KMS-11 (cell line): ENCODE results near the gene CASQ1.

ENCODE experiments used
- H2AFZ ChIP-seq: fragments of 200-600 bp; sonication (generic); 2 replicates; pipeline ENCODE4 v1.6.1; 2016; ENCODE audit warnings: antibody characterized with exemption, mixed run types, low read depth
- H3K27ac ChIP-seq: fragments of 200-600 bp; sonication (generic); 2 replicates; pipeline ENCODE4 v1.6.1; 2016; ENCODE audit warnings: mild to moderate bottlenecking, mixed run types
- H3K27me3 ChIP-seq: fragments of 200-600 bp; sonication (generic); 2 replicates; pipeline ENCODE4 v1.6.1; 2017; ENCODE audit warnings: mild to moderate bottlenecking, low read depth, mixed run types, moderate library complexity; ENCODE audit not compliant: insufficient read depth
- H3K36me3 ChIP-seq: fragments of 200-600 bp; sonication (generic); 2 replicates; pipeline ENCODE4 v1.6.1; 2017; ENCODE audit warnings: mild to moderate bottlenecking, mixed run types; ENCODE audit not compliant: insufficient read depth
- H3K4me1 ChIP-seq: fragments of 200-600 bp; sonication (generic); 2 replicates; pipeline ENCODE4 v1.6.1; 2016; ENCODE audit warnings: mild to moderate bottlenecking, low read depth, mixed run types; ENCODE audit not compliant: poor library complexity, severe bottlenecking
- H3K4me2 ChIP-seq: fragments of 200-600 bp; sonication (generic); 2 replicates; pipeline ENCODE4 v1.7.0; 2016; ENCODE audit warnings: mild to moderate bottlenecking, mixed run types
- H3K4me3 ChIP-seq: fragments of 200-600 bp; sonication (generic); IDR thresholded peaks from 2 replicates; pipeline ENCODE4 v1.6.1; 2017; ENCODE audit warnings: low read depth, low read length, mixed read lengths; ENCODE audit not compliant: insufficient read depth
- H3K79me2 ChIP-seq: fragments of 200-600 bp; sonication (generic); 2 replicates; pipeline ENCODE4 v1.6.1; 2016; ENCODE audit warnings: low read depth, mixed run types; ENCODE audit not compliant: insufficient read depth
- H3K9ac ChIP-seq: fragments of 200-600 bp; sonication (generic); 2 replicates; pipeline ENCODE4 v1.6.1; 2016; ENCODE audit warnings: mild to moderate bottlenecking, mixed run types
- H4K20me1 ChIP-seq: fragments of 200-600 bp; sonication (generic); 2 replicates; pipeline ENCODE4 v1.6.1; 2016; ENCODE audit warnings: mild to moderate bottlenecking, mixed run types; ENCODE audit not compliant: insufficient read depth
- TF ChIP-seq, protein P1 (sequence below): fragments of 200-600 bp; sonication (generic); conservative IDR thresholded peaks from 2 replicates; pipeline ENCODE4 v1.6.1; 2017; ENCODE audit warnings: low read depth, mild to moderate bottlenecking, antibody characterized with exemption, low read length, moderate library complexity, mixed read lengths

The CASQ1 gene

DNA sequence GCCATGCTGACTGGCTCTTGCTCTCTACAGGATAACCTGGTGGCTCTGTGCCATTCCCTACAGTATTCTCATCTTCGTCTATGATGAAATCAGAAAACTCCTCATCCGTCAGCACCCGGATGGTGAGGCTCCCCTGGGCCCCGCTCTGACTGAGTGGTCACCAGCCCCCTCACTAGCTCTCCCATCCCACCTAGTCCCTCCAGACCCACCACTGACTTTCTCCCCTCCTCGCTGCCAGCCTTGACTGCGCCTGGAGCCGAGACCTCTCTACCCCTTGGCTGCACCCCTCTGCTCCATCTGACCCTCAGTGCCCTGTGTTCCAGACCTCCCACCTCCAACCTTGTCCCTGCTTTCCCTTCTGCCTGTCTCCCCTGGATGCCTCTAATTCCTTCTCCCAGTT, 4.1 kb upstream of the CASQ1 start:
- no peaks in the 10 kb centered on the region for H3K4me1 ChIP-seq
- H3K27ac ChIP-seq = no peak overlapping the region
- no peaks in the 10 kb centered on the region for H3K27me3 ChIP-seq
- no peak overlapping the region for H3K4me3 ChIP-seq
- no peaks in the 10 kb centered on the region for H4K20me1 ChIP-seq
- no peak overlapping the region; the same call in 1 of the 2 replicates for H2AFZ ChIP-seq
- TF ChIP-seq, protein P1, sequence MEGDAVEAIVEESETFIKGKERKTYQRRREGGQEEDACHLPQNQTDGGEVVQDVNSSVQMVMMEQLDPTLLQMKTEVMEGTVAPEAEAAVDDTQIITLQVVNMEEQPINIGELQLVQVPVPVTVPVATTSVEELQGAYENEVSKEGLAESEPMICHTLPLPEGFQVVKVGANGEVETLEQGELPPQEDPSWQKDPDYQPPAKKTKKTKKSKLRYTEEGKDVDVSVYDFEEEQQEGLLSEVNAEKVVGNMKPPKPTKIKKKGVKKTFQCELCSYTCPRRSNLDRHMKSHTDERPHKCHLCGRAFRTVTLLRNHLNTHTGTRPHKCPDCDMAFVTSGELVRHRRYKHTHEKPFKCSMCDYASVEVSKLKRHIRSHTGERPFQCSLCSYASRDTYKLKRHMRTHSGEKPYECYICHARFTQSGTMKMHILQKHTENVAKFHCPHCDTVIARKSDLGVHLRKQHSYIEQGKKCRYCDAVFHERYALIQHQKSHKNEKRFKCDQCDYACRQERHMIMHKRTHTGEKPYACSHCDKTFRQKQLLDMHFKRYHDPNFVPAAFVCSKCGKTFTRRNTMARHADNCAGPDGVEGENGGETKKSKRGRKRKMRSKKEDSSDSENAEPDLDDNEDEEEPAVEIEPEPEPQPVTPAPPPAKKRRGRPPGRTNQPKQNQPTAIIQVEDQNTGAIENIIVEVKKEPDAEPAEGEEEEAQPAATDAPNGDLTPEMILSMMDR = no peak
- H3K79me2 ChIP-seq = no peaks in the 10 kb centered on the region
- H3K9ac ChIP-seq = no peak overlapping the region
- no peak overlapping the region for H3K4me2 ChIP-seq
- no peaks in the 10 kb centered on the region for H3K36me3 ChIP-seq

DNA sequence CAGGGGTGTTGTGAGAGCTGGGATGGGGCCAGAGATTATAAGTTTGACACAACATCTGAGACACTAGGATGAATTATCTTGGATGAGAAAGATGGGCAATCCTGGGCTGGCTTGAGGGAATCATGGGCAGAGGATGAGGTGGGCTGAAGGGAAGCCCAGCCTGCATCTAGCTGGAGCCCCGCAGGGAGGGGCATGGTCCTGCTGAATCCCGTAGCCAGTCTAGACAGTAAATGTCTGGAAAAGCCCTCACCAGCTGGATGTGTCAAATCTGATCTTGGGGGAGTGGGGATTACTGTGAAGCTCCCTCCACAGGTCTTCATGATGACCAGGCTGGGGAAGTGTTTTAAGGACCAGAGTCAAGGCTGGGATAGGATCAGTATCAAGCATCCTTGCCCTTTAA, 3.6 kb upstream of the CASQ1 start:
- H3K9ac ChIP-seq = no peak overlapping the region
- no peaks in the 10 kb centered on the region for H4K20me1 ChIP-seq
- no peak overlapping the region; the same call in 1 of the 2 replicates for H2AFZ ChIP-seq
- H3K36me3 ChIP-seq = no peaks in the 10 kb centered on the region
- no peak overlapping the region for H3K27ac ChIP-seq
- no peaks in the 10 kb centered on the region for H3K79me2 ChIP-seq
- H3K4me2 ChIP-seq = no peak overlapping the region
- no peaks in the 10 kb centered on the region for H3K27me3 ChIP-seq
- no peaks in the 10 kb centered on the region for H3K4me1 ChIP-seq
- no peak overlapping the region for H3K4me3 ChIP-seq
- TF ChIP-seq, protein P1 = no peak

DNA sequence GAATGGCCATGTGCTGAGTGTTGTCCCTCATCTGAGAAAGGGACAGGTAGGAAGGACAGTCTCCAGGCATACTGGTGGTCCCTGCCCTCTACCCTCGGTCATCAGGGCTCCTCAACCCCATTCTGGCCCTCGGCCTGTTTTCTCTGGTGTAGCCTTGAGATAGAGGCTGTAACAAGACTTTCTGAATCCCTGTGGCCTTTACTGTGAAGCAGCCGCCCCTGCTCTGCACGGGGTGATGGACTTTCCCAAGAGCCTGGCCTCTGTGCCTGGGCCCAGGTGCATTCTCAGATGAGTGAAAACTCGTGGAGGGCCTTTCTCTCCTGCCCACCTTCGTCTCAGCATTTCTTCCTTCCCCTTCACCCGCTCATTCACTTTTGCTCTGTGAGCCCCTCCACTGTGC, 3.0 kb upstream of the CASQ1 start:
- TF ChIP-seq, protein P1 = no peak
- Histone ChIP-seq H3K4me3 (no peak overlapping the region), H3K27me3 (no peaks in the 10 kb centered on the region), H3K27ac (no peak overlapping the region), H3K9ac (no peak overlapping the region), H3K79me2 (no peaks in the 10 kb centered on the region), H4K20me1 (no peaks in the 10 kb centered on the region), H3K4me2 (no peak overlapping the region), H3K4me1 (no peaks in the 10 kb centered on the region), H3K36me3 (no peaks in the 10 kb centered on the region), H2AFZ (peak overlapping the region; percentile 2; the same call in 1 of the 2 replicates)

DNA sequence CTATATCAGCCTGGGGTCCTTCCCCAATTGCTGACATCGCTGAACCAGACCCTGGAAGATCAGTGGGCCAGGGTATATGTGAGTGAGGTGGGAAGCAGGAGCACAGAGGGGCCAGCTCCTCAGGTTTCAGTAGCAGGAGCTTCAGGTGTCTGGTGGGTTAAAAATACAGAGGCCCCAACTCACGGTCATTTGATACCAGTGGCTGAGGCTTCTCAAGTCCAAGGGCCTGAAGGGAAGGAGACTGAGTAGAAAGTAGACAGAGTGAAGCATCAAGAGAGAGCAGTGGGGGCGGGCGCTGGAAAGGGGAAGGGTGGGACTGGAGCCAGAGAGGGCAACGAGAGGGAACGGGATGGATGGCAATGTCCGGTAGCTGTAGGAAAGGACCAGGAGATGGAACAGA, 2.0 kb upstream of the CASQ1 start:
- Histone ChIP-seq H3K36me3 (no peaks in the 10 kb centered on the region), H3K27ac (no peak overlapping the region), H3K79me2 (no peaks in the 10 kb centered on the region), H3K4me2 (no peak overlapping the region), H4K20me1 (no peaks in the 10 kb centered on the region), H3K4me1 (peaks cover 8% of the 10 kb centered on the region), H3K9ac (no peak overlapping the region), H2AFZ (no peak overlapping the region), H3K27me3 (no peaks in the 10 kb centered on the region), H3K4me3 (no peak overlapping the region)
- TF ChIP-seq, protein P1 = no peak
